NCI-H128 (cell line): ENCODE data around the gene STAB2.

ENCODE experiments used
- DNase-seq: peaks from one replicate; lab custom pipeline; 2025; ENCODE audit not compliant: unreplicated experiment; lab: John Stamatoyannopoulos, UW

STAB2 gene

GRCh38 chr12:103690426-103690825 lies 103.4 kb downstream of the STAB2 start:
- no peak for DNase-seq

- DNase-seq = no peak
Observed at GRCh38 chr12:103691063-103691462, 104.0 kb downstream of the STAB2 start.

- DNase-seq = no peak
Observed at GRCh38 chr12:103696101-103696500, 109.0 kb downstream of the STAB2 start.

GRCh38 chr12:103697971-103698751 lies 111.1 kb downstream of the STAB2 start:
- DNase-seq = no peak

GRCh38 chr12:103698752-103699560 lies 111.9 kb downstream of the STAB2 start:
- DNase-seq = no peak

- no peak for DNase-seq
Observed at GRCh38 chr12:103705098-103705497, 118.0 kb downstream of the STAB2 start.

- no peak for DNase-seq
Observed at GRCh38 chr12:103705927-103706326, 118.9 kb downstream of the STAB2 start.

- DNase-seq = no peak
Observed at GRCh38 chr12:103707446-103707845, 120.4 kb downstream of the STAB2 start.

GRCh38 chr12:103710544-103710943 lies 123.5 kb downstream of the STAB2 start:
- no peak for DNase-seq

- DNase-seq = no peak
Observed at GRCh38 chr12:103712216-103712615, 125.1 kb downstream of the STAB2 start.

- DNase-seq = no peak
Observed at GRCh38 chr12:103715494-103715893, 128.4 kb downstream of the STAB2 start.

- no peak for DNase-seq
Observed at GRCh38 chr12:103716517-103717196, 129.6 kb downstream of the STAB2 start.

- no peak for DNase-seq
Observed at GRCh38 chr12:103725398-103725797, 138.3 kb downstream of the STAB2 start.

- no peak for DNase-seq
Observed at GRCh38 chr12:103727638-103728037, 140.6 kb downstream of the STAB2 start.

- DNase-seq = no peak
Observed at GRCh38 chr12:103728323-103728722, 141.2 kb downstream of the STAB2 start.

- DNase-seq = no peak
Observed at GRCh38 chr12:103729499-103729898, 142.4 kb downstream of the STAB2 start.

- DNase-seq = no peak
Observed at GRCh38 chr12:103731539-103731938, 144.5 kb downstream of the STAB2 start.

GRCh38 chr12:103734863-103735262 lies 147.8 kb downstream of the STAB2 start:
- DNase-seq = no peak

GRCh38 chr12:103735291-103735690 lies 148.2 kb downstream of the STAB2 start:
- DNase-seq = no peak

GRCh38 chr12:103736572-103736971 lies 149.5 kb downstream of the STAB2 start:
- no peak for DNase-seq

GRCh38 chr12:103737881-103738280 lies 150.8 kb downstream of the STAB2 start:
- DNase-seq = no peak
